OCI-M2 (cell line): Measurements from ENCODE around the gene F7.

Source experiments
- DNase-seq: peaks from one replicate; lab custom pipeline; 2025; ENCODE audit not compliant: unreplicated experiment; lab: John Stamatoyannopoulos, UW

Gene F7

DNA sequence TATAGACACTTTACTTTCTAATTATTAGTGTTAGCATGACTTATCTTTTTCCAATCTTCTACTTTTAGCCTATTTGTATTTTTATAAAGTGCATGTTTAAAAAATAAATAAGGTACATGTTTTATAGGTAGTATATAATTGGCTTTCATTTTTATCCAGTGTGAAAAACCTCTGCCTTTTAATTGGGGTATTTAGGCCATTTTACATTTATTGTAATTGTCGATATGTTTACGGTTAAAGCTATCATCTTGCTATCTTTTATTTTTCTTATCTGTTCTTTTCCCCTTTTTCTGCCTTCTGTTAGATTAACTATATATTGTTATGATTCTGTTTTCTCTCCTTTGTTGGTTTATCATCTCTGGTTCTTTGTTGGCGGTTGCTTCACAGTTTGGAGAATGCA lies 62.0 kb downstream of the F7 start:
- DNase-seq: no peak

DNA sequence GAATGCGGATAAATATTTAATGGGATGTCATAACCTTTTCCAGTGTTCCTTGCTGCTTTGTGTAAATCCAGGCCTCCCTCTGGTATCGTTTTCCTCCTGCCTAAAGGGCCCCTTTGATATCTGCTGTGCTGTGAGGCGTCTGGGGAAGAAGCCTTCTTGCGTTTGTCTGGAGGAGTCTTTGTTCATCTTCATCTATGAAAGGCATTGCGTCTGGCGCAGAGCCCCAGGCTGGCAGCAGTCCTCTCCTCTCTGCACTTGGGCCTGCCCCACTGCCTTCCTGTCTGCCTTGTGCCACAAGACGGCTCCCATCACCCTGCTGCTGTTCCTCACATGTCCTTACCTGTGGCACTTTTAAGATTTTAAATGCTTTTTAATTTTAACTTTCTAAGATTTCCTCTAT lies 62.6 kb downstream of the F7 start:
- no peak for DNase-seq

GRCh38 chr13:113169277-113170272 lies 64.0 kb downstream of the F7 start:
- DNase-seq: no peak
